WERI-Rb-1 (cell line): Measurements from ENCODE around the gene CAMTA1.

Source experiments
- DNase-seq: peaks from one replicate; pipeline ENCODE4 v3.0.0-alpha.2; 2020
- H3K27ac ChIP-seq: fragments of 250-450 bp; sonication (Bioruptor Pico); 2 replicates; pipeline ENCODE4 v1.5.1; 2020; ENCODE audit warnings: mild to moderate bottlenecking, moderate library complexity
- H3K27me3 ChIP-seq: fragments of 250-450 bp; sonication (Bioruptor Pico); 2 replicates; pipeline ENCODE4 v1.5.1; 2021; ENCODE audit warnings: mild to moderate bottlenecking, low read depth, moderate library complexity; ENCODE audit not compliant: insufficient read depth, severe bottlenecking
- H3K36me3 ChIP-seq: fragments of 250-450 bp; sonication (Bioruptor Pico); 2 replicates; pipeline ENCODE4 v1.5.1; 2020; ENCODE audit warnings: mild to moderate bottlenecking, moderate library complexity
- H3K4me3 ChIP-seq: 2 replicates; pipeline ENCODE4 v1.5.1; 2011; ENCODE audit warnings: low read depth, mild to moderate bottlenecking, control low read depth, low read length
- H3K9me3 ChIP-seq: fragments of 250-450 bp; sonication (Bioruptor Pico); 2 replicates; pipeline ENCODE4 v1.5.1; 2021; ENCODE audit warnings: mild to moderate bottlenecking, moderate library complexity; ENCODE audit not compliant: severe bottlenecking
- TF ChIP-seq, protein P1 (sequence below): IDR thresholded peaks from 2 replicates; pipeline ENCODE4 v1.5.1; 2011; ENCODE audit warnings: low read depth, mild to moderate bottlenecking, control low read depth, inconsistent platforms, low read length

The CAMTA1 gene

GRCh38 chr1:7432102-7432899 lies 647.0 kb downstream of the CAMTA1 start:
- no peak for DNase-seq
- H3K27me3 ChIP-seq, result no peaks in the 10 kb centered on the region
- TF ChIP-seq, protein P1, sequence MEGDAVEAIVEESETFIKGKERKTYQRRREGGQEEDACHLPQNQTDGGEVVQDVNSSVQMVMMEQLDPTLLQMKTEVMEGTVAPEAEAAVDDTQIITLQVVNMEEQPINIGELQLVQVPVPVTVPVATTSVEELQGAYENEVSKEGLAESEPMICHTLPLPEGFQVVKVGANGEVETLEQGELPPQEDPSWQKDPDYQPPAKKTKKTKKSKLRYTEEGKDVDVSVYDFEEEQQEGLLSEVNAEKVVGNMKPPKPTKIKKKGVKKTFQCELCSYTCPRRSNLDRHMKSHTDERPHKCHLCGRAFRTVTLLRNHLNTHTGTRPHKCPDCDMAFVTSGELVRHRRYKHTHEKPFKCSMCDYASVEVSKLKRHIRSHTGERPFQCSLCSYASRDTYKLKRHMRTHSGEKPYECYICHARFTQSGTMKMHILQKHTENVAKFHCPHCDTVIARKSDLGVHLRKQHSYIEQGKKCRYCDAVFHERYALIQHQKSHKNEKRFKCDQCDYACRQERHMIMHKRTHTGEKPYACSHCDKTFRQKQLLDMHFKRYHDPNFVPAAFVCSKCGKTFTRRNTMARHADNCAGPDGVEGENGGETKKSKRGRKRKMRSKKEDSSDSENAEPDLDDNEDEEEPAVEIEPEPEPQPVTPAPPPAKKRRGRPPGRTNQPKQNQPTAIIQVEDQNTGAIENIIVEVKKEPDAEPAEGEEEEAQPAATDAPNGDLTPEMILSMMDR, result no peak
- no peak overlapping the region for H3K4me3 ChIP-seq
- no peaks in the 10 kb centered on the region for H3K9me3 ChIP-seq
- no peak overlapping the region for H3K27ac ChIP-seq
- no peaks in the 10 kb centered on the region for H3K36me3 ChIP-seq

GRCh38 chr1:7432900-7433380 lies 647.7 kb downstream of the CAMTA1 start:
- Histone ChIP-seq H3K27ac (no peak overlapping the region), H3K9me3 (no peaks in the 10 kb centered on the region), H3K36me3 (no peaks in the 10 kb centered on the region), H3K4me3 (no peak overlapping the region), H3K27me3 (no peaks in the 10 kb centered on the region)
- TF ChIP-seq, protein P1, result no peak
- no peak for DNase-seq

DNA sequence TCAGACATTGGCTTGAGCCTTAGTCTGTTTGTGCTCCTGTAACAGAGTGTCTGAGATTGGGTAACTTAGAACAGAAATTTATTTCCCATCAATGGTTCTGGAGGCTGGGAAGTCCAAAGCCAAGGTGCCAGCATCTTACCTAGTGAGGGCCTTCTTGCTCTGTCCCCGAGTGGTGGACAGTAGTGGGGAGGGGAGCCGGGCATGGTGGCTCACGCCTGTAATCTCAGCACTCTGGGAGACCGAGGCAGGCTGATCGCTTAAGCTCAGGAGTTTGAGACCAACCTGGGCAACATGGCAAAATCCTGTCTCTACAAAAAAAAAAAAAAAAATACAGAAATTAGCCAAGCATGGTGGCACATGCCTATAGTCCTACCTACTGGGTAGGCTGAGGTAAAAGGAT lies 649.3 kb downstream of the CAMTA1 start:
- TF ChIP-seq, protein P1, result no peak
- Histone ChIP-seq H3K27me3 (no peaks in the 10 kb centered on the region), H3K9me3 (no peaks in the 10 kb centered on the region), H3K27ac (no peak overlapping the region), H3K4me3 (no peak overlapping the region), H3K36me3 (no peaks in the 10 kb centered on the region)
- no peak for DNase-seq

DNA sequence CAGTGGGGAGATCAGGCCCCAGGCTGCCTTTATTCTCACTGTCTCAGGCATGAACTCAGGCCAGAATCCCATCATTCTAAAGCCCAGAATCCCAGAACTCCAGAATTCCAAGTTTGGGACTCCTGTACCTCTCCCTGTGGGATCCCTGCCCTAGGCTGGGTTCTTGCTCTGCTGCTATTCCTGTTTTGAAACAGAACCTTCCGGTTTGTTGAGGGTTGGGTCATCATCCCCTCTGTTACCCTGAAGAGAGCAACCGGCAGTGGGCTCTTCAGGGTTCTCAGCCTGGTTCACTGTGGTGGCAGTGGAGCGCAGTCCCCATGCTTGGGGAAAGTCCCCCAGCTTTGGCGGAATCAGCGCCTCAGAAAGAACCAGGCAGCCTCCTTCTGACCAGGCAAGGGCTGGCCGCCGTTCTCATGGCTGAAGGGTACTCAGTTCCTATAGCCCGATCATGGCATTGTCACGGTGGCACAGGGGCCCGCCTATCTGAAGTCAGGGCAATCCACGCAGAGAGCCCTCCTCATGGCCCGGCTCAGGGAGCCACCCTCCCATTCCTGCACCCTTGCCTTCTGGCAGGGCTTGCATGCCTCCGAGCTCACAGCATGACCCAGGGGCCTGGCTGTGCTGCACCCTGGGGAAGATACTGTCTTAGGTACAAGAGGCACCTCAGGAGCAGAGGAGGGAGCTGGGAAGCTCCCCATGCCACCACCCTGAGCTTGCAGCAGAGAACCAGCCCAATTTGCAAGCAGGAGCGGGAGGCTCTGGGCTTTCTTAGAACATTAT lies 650.2 kb downstream of the CAMTA1 start:
- Histone ChIP-seq H3K27ac (no peak overlapping the region), H3K9me3 (no peaks in the 10 kb centered on the region), H3K27me3 (no peaks in the 10 kb centered on the region), H3K4me3 (no peak overlapping the region), H3K36me3 (no peaks in the 10 kb centered on the region)
- DNase-seq, result no peak
- TF ChIP-seq, protein P1, result no peak

DNA sequence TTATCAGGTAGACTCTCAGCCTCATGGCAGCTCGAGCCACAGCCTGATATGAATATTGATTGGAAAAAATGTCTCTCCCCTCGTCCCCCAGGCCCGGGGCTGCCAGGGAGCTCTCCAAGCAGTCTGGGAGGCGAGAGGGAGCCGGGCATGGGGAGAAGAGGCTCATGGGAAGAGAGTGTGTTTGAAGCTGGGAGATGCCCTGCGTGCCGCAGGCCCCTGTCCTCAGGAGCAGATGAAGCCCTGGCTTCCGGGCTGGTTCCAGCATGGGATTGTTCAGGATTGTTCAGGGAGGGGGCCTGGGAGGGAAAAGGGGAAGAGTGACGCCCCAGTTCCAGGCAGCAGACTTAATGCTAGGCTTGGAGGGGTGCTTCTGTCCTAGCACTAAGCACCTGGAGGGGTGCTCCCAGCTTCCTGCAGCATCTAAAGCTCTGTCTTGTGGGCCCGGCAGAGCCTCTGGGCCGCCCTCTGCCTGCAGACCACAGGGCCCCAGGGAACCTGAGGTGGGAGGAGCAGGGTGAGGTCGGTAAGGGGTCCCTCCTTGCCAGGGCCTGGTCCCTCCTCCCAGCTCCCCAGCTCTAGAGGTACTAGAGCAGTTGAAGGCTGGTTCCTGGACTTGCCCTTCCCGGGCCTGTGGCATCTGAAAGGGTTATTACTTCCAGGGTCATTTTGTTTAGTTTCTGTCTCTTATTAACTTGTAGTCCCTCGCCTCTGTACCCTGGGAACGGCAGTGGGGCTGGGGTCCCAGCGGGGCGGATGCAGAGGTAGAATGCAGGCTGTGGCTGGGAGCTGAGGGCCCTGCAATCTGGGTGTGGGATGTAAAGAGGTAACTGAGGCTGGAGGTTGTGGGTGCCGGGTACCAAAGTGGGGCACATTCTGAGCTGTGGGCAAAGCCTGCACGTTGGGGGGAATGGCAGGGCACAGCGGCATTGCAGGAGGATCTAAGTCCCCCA lies 651.1 kb downstream of the CAMTA1 start:
- Histone ChIP-seq H3K4me3 (no peak overlapping the region), H3K36me3 (no peaks in the 10 kb centered on the region), H3K9me3 (no peaks in the 10 kb centered on the region), H3K27me3 (no peaks in the 10 kb centered on the region), H3K27ac (no peak overlapping the region; the same call in 1 of the 2 replicates)
- DNase-seq, result no peak
- TF ChIP-seq, protein P1, result no peak
